Gastroesophageal sphincter (tissue), 4 donors: ENCODE results near the gene STX8. TPM values are rescaled to one million over a fixed set of nuclear protein-coding genes. Genes with fewer than 3 reads are reported as not detected.

Source experiments
- ATAC-seq: fragments of 150-250 bp; one replicate; pipeline ENCODE4 v1.9.1; 2016; ENCODE audit warnings: mild to moderate bottlenecking, moderate library complexity
- H3K27ac ChIP-seq, 4 donors: fragments of 200-600 bp; sonication (generic) in 3 of 4; 1 replicate in 3 of 4; 2 replicates in 1 of 4; pipeline ENCODE4 v1.5.1; 2016 to 2019
- H3K27me3 ChIP-seq: fragments of 200-600 bp; sonication (generic); one replicate; pipeline ENCODE4 v1.5.1; 2019
- H3K36me3 ChIP-seq, 2 donors: fragments of 200-600 bp; sonication (generic); one replicate each; pipeline ENCODE4 v1.5.1; 2019; ENCODE audit warnings: control low read depth in 1 of 2
- H3K4me1 ChIP-seq, 3 donors: fragments of 200-600 bp; sonication (generic); 1 replicate in 2 of 3; 2 replicates in 1 of 3; pipeline ENCODE4 v1.5.1; 2016 to 2019; ENCODE audit warnings: control low read depth in 2 of 3
- H3K4me3 ChIP-seq, 2 donors: fragments of 200-600 bp; sonication (generic); one replicate each; pipeline ENCODE4 v1.5.1; 2019; ENCODE audit warnings: mild to moderate bottlenecking in 1 of 2, moderate library complexity in 1 of 2
- H3K9me3 ChIP-seq, 3 donors: fragments of 200-600 bp; sonication (generic); one replicate each; pipeline ENCODE4 v1.5.1; 2017 to 2019; ENCODE audit warnings: control low read depth in 2 of 3
- CTCF ChIP-seq, 4 experiments: fragments of 200-600 bp in 2 of 4; fragments of 450-650 bp in 2 of 4; sonication (generic) in 1 of 4; IDR thresholded peaks; one replicate each; pipeline ENCODE4 v1.5.1; 2017 to 2019; ENCODE audit warnings: antibody characterized with exemption in 4 of 4, mild to moderate bottlenecking in 2 of 4, moderate library complexity in 2 of 4
- EP300 ChIP-seq: sonication (generic); formaldehyde crosslinking; IDR thresholded peaks from one replicate; pipeline ENCODE4 v1.6.1; 2017; ENCODE audit warnings: antibody characterized with exemption, mild to moderate bottlenecking
- POLR2A ChIP-seq, 2 donors: fragments of 450-650 bp; IDR thresholded peaks; one replicate each; pipeline ENCODE4 v1.6.1; 2017; ENCODE audit warnings: antibody characterized with exemption in 2 of 2, mild to moderate bottlenecking in 2 of 2, moderate library complexity in 1 of 2
- POLR2AphosphoS5 ChIP-seq: sonication (generic); formaldehyde crosslinking; IDR thresholded peaks from one replicate; pipeline ENCODE4 v1.6.1; 2017; ENCODE audit warnings: antibody characterized with exemption
- WGBS, 2 donors: methylation state at CpG; one replicate each; pipeline ENCODE4 v1.1.5; 2018; ENCODE audit warnings: low coverage in 1 of 2; 5-methylcytosine and 5-hydroxymethylcytosine counted together
- total RNA-seq, 4 donors: library from RNA; depleted of rRNA; stranded (reverse); fragments of >200 nt; gene quantifications; one replicate each; pipeline ENCODE4 v1.1.0, GENCODE V29; 2016

The STX8 gene
- total RNA-seq, 4 donors from 2014 or later, result 67.9 to 106 (median 87.1) TPM

- 48 to 49% methylated on average over 2 to 3 of the region's 4 CpGs for WGBS, 2 donors
- H3K9me3 ChIP-seq, result peaks cover 0 to 22% (median 0%) of the 10 kb centered on the region in 3 donors
- no peaks in the 10 kb centered on the region for H3K27me3 ChIP-seq
- no peaks in the 10 kb centered on the region for H3K36me3 ChIP-seq
- H3K27ac ChIP-seq, result no peak overlapping the region
- no peak for TF ChIP-seq POLR2AphosphoS5
- no peak for TF ChIP-seq EP300
- no peak for TF ChIP-seq CTCF (IDR thresholded peaks at IDR 0.05)
- TF ChIP-seq POLR2A (IDR thresholded peaks at IDR 0.05), result no peak
- no peak overlapping the region for H3K4me3 ChIP-seq
- ATAC-seq, result no peak
- H3K4me1 ChIP-seq, result no peaks in the 10 kb centered on the region
Measured at GRCh38 chr17:9512323-9513168, 63.1 kb downstream of the STX8 start.

- 67 to 100% methylated on average over 1 of the region's 1 CpG for WGBS, 2 donors
- no peak overlapping the region for H3K4me3 ChIP-seq
- H3K36me3 ChIP-seq, result peaks cover 0 to 3% of the 10 kb centered on the region in 2 donors
- peaks cover 0 to 27% (median 0%) of the 10 kb centered on the region in 3 donors for H3K9me3 ChIP-seq
- TF ChIP-seq POLR2AphosphoS5 (no peak), CTCF (IDR thresholded peaks at IDR 0.05) (no peak), EP300 (no peak), POLR2A (IDR thresholded peaks at IDR 0.05) (no peak)
- no peaks in the 10 kb centered on the region for H3K4me1 ChIP-seq
- no peak for ATAC-seq
- H3K27me3 ChIP-seq, result no peaks in the 10 kb centered on the region
- H3K27ac ChIP-seq, result no peak overlapping the region
Measured at GRCh38 chr17:9509236-9509816, 66.3 kb downstream of the STX8 start.

DNA sequence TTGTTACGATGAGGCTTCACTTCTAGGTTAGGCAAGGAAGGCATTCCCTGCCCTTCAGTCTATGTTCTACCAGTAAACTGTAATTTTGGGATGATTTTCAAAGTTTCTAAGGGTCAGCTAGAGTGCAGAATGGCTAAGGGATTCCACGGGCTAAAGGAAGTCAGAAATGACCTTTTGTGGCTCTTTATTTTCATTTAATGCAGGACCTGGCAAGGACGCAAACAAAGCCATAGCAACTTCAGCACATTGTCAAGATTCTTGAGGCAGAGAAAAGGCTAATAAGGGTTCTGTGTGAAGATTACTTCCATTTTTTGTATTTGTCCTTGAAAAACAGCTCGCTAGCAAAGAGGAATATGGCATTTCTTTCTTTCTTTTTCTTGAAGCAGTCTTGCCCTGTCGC is 76.6 kb downstream of the STX8 start:
- H3K27me3 ChIP-seq, result no peaks in the 10 kb centered on the region
- no peak for ATAC-seq
- H3K4me1 ChIP-seq, result no peaks in the 10 kb centered on the region
- TF ChIP-seq POLR2A (IDR thresholded peaks at IDR 0.05) (no peak), CTCF (IDR thresholded peaks at IDR 0.05) (no peak)
- H3K9me3 ChIP-seq, result no peaks in the 10 kb centered on the region
- H3K36me3 ChIP-seq, result peaks cover 0 to 16% of the 10 kb centered on the region in 2 donors
- no peak overlapping the region for H3K27ac ChIP-seq
- WGBS, 2 donors, result 80 to 85% methylated on average over 4 to 5 of the region's 5 CpGs
- H3K4me3 ChIP-seq, result no peak overlapping the region

- TF ChIP-seq POLR2A (IDR thresholded peaks at IDR 0.05) (no peak), CTCF (IDR thresholded peaks at IDR 0.05) (no peak), POLR2AphosphoS5 (no peak), EP300 (no peak)
- 92 to 95% methylated on average over 3 of the region's 3 CpGs for WGBS, 2 donors
- H3K4me3 ChIP-seq, result no peak overlapping the region
- no peaks in the 10 kb centered on the region for H3K27me3 ChIP-seq
- H3K4me1 ChIP-seq, result no peaks in the 10 kb centered on the region
- no peaks in the 10 kb centered on the region for H3K9me3 ChIP-seq
- H3K27ac ChIP-seq, result no peak overlapping the region
- no peak for ATAC-seq
- peaks cover 0 to 16% of the 10 kb centered on the region in 2 donors for H3K36me3 ChIP-seq
Measured at GRCh38 chr17:9498490-9498889, 77.1 kb downstream of the STX8 start.

- Histone ChIP-seq H3K27ac (no peak overlapping the region), H3K27me3 (no peaks in the 10 kb centered on the region), H3K4me1 (no peaks in the 10 kb centered on the region), H3K4me3 (no peak overlapping the region), H3K9me3 (no peaks in the 10 kb centered on the region), H3K36me3 (peaks cover 0 to 19% of the 10 kb centered on the region in 2 donors)
- WGBS, 2 donors, result 93% methylated on average over 3 of the region's 5 CpGs; no CpG with 5 or more reads in 1 of the 2 donors
- no peak for TF ChIP-seq EP300
- no peak for TF ChIP-seq POLR2A (IDR thresholded peaks at IDR 0.05)
- no peak for TF ChIP-seq CTCF (IDR thresholded peaks at IDR 0.05)
- TF ChIP-seq POLR2AphosphoS5, result no peak
- ATAC-seq, result no peak
Measured at GRCh38 chr17:9488556-9488955, 87.1 kb downstream of the STX8 start.
